Body of pancreas (tissue), 4 donors: Measurements from ENCODE around the gene CATSPER4.

ENCODE experiments used
- CTCF ChIP-seq, 7 experiments: fragments of 450-650 bp in 4 of 7; fragments of 200-600 bp in 3 of 7; sonication (generic) in 3 of 7; IDR thresholded peaks; one replicate each; pipeline ENCODE4 v1.5.1; 2016 to 2019; ENCODE audit warnings: antibody characterized with exemption in 7 of 7
- POLR2A ChIP-seq, 3 donors: fragments of 450-650 bp; IDR thresholded peaks; one replicate each; pipeline ENCODE4 v1.6.1; 2016; ENCODE audit warnings: antibody characterized with exemption in 3 of 3, mild to moderate bottlenecking in 2 of 3

GRCh38 chr1:26145960-26146294, 44.5 kb upstream of the CATSPER4 start:
- TF ChIP-seq CTCF (IDR thresholded peaks at IDR 0.05) (no peak), POLR2A (IDR thresholded peaks at IDR 0.05) (no peak)
